GM19397 (cell line): ENCODE data around the gene TAT.

Experiments
- ATAC-seq: cut with Tn5 transposase; IDR thresholded peaks from one replicate; pipeline ENCODE4 v1.9.1; 2021; ENCODE audit warnings: mild to moderate bottlenecking, moderate library complexity; ENCODE audit not compliant: unreplicated experiment

The TAT gene

DNA sequence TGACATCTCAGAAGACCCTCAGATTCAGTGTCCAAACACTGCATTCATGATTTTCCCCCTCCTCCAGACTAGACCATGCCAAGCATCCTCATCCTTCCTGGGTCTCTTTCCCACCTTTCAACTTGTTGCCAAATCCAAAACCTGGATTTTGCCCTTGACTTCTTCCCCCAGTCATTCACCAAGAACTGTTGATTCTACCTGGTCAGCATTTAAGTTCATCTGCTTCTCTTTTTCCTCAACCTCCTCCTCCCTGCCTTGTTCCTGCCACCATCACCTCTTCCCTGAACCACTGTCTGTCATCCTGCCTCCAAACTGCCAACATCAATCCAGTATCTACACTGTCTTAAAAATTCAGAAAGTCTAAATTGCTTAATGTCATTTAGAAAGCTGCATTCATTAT lies 29.7 kb downstream of the TAT start:
- ATAC-seq: no peak

DNA sequence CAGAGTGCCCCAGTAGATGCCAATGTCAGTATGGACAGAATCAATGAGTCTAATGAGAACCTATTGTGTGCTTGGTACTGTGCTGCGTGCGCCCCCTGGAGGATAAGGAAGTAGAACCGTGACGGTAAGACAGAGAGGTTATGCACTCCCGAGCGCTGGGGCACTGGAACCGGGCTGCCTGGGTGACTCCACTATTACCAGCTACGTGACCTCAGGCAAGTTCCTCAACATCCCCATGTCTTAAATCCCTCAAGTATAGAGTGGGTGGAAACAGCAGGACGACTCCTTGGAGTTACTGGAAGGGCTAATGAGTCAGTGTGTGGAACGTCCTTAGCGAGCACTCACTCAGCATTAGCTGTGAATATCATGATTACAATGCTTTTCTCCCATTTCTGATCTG lies 34.5 kb downstream of the TAT start:
- ATAC-seq: peak; percentile 58

DNA sequence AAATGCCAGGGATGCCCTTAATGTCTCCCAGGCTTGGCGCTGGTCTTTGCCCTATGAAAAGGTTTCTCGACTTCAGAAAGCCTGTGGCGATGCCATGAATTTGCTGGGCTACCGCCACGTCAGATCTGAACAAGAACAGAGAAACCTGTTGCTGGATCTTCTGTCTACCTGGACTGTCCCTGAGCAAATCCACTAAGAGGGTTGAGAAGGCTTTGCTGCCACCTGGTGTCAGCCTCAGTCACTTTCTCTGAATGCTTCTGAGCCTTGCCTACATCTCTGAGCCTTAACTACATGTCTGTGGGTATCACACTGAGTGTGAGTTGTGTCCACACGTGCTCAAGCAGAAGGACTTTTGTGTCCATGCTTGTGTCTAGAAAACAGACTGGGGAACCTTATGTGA lies 39.2 kb downstream of the TAT start:
- no peak for ATAC-seq

DNA sequence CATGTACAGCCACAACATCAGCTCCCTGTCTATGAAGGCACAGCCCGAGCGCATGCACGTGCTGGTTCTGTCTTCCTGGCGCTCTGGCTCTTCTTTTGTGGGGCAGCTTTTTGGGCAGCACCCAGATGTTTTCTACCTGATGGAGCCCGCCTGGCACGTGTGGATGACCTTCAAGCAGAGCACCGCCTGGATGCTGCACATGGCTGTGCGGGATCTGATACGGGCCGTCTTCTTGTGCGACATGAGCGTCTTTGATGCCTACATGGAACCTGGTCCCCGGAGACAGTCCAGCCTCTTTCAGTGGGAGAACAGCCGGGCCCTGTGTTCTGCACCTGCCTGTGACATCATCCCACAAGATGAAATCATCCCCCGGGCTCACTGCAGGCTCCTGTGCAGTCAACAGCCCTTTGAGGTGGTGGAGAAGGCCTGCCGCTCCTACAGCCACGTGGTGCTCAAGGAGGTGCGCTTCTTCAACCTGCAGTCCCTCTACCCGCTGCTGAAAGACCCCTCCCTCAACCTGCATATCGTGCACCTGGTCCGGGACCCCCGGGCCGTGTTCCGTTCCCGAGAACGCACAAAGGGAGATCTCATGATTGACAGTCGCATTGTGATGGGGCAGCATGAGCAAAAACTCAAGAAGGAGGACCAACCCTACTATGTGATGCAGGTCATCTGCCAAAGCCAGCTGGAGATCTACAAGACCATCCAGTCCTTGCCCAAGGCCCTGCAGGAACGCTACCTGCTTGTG lies 40.0 kb downstream of the TAT start:
- no peak for ATAC-seq

DNA sequence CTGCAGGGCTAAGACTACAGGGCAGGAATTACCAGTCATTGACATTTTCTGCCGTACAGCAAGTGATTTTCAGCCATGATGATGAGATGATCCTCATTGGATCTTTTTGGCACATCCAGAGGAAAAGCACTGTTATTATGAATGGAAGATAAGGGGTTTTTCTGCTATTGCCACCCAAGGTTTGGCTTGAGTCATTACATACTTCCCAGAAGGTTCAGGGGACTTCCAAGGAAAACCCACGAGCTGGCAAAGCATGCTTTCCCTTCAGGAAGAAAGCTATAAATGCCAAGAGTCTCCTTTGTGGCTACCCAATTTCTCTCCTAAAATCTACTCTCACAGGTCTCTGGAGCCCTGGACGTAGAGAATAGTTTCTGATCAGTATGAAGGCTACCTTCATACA lies 44.5 kb downstream of the TAT start:
- ATAC-seq: no peak

DNA sequence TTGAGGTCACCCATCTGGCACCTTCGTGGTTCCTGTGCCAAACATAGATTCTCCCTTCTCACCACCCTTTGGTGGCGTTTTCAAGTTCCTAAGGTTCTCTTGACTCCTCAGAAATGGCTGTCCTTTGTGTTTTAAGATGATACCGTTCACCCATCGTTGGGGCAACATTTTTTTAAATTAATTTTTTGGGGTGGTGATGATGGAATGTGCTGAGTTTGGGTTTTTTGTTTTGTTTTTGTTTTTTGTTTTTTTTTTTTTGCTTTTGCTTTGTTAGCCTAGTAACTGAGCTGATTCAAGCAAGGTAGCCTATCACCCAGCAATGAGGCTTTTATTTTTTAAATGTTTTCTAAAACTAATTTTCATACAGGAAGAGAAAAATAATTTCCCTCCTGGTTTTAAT lies 48.0 kb downstream of the TAT start:
- no peak for ATAC-seq

DNA sequence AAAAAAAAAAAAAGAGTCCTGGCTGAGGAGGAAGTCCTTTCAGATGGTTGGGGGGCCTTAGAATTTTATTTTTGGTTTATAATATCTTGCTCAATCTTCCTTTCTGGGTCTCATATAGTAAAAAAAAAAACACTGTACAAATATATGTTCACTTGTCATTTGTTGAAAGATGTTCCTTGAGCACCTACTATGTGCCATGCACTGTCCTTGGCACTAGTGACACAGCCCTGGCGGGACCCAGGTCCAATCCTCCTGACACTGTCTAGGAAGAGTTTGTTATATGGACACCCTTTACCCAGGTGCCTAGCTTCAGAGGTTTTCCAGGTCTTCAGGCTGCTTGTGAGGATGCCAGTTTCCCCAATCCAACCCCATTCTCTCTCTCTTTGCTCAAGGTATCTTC lies 48.6 kb downstream of the TAT start:
- no peak for ATAC-seq

DNA sequence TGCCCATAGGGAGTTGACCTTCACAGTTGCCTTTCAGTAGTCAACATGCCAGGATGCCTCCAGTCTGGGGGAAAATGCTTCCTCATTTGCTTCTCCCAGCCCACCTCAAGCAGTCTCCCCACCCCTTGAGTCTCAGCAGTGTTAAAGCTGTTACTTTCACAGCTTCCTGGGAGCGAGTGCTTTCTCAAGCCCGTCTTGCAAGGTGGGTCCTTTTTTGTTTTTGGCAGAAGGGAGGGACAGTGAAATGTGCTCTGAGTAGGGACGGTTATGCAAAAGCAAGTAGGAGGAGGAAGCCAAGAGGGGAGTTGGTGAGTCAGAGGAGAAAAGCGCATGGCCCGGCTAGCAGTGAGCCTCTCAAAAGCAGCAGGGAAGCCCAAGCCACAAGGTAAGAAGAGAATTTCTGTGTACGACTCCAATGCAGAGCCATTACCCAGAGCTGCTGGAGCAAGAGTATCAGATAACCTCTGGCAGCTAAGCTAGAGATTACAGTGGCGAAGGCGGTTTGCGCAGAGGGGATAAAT lies 50.7 kb downstream of the TAT start, which contains the start of gene CHST4:
TSS of gene CHST4 (plus strand) at position 316 of the 521 bp plus-strand sequence. CDS start 10,252 bp downstream, outside the sequence.
- no peak for ATAC-seq

DNA sequence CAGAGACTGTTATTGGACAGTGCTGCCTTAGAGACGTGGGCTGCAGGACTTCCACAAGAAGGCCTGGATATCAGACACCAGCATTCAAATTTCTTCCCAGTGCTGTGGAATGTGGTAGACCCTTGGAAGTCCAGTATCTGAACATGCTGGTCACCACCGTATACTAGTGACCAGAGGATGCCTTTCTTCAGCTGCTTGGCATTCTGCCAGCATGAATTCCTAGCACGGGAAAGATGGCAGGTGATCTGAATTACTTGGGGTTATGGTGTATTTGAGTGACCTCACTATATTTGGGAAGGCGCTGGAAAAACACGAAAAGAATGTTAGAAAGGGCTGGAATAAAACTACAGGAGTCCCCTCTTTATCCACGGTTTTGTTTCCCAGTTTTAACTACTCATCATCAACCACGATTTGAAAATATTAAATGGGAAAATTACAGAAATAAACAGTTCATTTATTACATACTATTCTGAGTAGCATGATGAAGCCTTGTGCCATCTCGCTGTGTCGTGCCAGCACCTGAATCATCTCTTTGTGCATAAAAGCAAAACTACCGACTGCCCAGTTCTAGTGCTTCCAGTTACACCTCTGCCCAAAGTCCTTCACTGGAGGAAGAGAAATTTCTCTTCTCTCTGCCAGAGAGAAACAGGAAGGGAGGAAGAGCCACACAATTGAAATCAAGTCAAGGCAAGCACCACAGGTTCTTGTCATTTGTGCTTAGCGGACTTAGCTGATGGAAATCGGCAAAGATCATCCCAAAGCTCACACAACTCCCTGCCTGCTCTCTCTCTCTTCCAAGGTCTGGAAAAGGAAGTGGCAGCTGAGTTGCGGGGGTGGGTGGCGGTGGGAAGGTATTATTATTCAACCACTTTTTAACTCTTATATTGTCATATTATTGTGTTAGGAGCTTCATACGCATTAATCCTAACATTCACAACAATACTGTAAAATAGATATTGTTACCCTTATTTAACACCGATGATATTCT lies 52.0 kb downstream of the TAT start:
- ATAC-seq: no peak

DNA sequence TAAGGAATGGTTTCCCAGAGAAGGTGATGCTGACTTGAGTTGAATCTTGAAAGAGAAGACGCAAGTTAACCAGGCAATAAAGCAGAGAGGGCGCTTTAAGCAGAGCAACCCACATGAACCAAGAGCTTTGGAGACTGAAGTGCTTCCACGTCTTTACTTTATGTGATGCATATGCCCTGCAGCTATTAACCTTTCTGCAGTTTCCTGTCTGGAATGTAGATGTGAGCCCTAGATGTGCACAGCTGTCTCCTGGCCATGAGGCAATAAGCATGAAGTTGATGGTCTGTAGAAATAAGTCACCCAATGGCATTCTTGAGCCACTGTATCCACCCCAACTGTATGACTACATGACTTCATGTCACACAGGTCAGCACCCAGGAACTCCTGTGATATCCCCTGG lies 56.3 kb downstream of the TAT start:
- no peak for ATAC-seq
